Stimulated activated CD8-positive, alpha-beta memory T cell treated with anti-CD3 and anti-CD28 coated beads, Interleukin-2, amount 100 ng/mL, for 48 hours (primary cell): ENCODE results near the gene CYP1A1.
A peak's percentile ranks its signal among the peaks of the same experiment; 100 is the strongest.
"Not testable (repeated sequence)": the region's sequence is repeated elsewhere in the genome, so short reads cannot be mapped to it uniquely, and the experiment has no call there.

Experiments
- DNase-seq, 2 donors: peaks; one replicate each; pipeline ENCODE4 v3.0.0-alpha.2; 2020; ENCODE audit warnings: low read depth in 2 of 2

CYP1A1 gene

DNA sequence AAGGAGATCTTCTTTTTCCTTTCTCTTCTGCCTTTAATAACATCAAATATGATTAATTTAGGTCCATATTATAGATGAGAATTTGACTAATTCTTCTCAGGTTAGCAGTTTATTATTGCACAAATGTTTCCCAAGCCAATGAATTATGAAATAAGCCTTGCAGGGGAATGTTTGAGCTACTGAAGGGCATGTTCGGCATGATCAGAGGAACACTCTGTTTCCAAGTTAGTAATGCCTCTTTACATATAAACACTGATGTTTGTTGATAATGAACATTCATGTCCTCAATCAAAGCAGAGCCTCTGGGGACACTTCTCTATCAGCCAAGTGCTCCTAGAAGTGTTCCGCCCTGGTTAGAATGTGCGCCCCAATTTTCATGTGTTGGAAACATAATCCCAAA lies 10.0 kb upstream of the CYP1A1 start:
- no peak for DNase-seq

DNA sequence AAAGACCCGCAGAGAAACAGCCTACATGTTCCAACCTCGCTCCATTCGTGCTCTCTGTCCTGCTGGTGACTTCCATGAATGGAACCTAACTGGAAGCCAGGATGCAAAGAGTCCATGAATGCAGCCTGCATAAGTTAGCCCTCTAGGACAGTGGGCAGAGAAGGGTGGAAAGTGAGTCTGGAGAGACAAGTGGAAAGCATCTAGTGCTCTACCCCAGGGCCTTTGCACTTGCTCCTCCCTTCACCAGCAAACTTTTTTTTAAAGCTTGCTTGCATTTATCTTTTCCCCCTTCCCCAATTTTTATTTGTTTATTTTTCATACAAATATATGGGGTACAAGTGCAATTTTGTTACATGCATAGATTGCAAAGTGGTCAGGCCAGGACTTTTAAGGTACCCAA lies 7.9 kb upstream of the CYP1A1 start:
- DNase-seq, result no peak

DNA sequence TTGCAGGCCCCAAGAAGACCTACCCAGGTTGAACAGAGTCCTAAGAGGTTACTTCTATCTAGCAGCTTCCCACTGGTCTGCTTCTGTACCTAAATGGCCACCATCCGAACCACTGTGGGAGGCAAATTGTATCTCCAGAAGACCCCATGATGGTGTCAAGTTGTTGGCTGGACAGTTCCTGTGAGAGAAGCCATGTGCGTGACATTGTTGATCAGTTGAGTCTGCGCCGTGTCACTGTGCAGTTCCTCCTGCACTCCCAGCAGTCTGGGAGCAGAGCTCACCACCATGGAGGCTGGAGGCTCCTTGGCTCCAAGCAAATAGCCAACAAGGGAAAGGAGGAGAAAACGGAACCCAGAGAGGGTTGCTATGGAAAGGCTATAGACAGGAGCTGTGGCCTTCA lies 7.5 kb upstream of the CYP1A1 start:
- DNase-seq, result no peak

DNA sequence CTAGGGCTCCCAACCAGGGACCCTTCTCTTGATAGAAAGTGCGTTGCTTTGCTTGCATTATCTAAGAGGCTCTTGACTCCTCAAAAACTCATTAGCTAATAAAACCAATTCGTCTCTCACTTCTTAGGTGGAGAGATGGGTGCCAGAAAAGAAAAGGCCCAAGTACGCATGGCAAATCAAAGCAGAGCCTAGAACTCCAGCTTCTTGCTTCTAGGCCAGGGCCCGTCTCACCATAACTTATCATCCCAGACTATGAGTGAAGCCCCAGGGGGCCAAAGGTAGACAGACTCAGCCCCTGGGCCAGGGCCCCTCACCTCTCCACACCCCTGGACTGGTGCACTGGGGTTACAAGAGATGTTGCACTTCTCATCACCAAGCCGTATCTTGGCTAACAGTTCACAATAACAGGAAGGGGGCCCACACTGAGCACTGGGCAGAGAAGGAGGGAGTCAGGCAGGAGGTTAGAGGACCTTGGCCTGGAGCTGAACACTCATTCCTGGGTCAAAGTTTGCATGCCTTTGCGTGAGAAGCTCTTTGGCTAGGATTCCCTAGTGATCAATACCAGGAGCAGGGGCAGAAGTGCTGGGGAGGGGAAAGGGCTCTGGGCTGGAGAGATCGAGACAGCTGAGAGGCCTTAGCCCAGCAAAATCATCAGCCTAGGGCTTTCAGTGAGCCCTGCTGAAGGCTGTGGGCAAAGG lies 5.4 kb upstream of the CYP1A1 start:
- no peak for DNase-seq

DNA sequence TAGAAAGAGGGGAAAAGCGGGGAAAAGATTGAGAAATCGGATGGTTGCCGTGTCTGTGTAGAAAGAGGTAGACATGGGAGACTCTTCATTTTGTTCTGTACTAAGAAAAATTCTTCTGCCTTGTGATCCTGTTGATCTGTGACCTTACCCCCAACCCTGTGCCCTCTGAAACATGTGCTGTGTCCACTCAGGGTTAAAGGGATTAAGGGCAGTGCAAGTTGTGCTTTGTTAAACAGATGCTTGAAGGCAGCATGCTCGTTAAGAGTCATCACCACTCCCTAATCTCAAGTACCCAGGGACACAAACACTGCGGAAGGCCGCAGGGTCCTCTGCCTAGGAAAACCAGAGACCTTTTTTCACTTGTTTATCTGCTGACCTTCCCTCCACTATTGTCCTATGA lies 4.0 kb upstream of the CYP1A1 start:
- DNase-seq, result not testable (repeated sequence)

DNA sequence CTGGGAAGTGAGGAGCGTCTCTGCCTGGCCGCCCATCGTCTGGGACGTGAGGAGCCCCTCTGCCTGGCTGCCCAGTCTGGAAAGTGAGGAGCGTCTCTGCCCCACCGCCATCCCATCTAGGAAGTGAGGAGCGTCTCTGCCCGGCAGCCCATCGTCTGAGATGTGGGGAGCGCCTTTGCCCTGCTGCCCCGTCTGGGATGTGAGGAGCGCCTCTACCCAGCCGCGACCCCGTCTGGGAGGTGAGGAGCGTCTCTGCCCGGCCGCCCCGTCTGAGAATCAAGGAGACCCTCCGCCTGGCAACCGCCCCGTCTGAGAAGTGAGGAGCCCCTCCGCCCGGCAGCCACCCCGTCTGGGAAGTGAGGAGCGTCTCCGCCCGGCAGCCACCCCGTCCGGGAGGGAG lies 3.4 kb upstream of the CYP1A1 start:
- DNase-seq, result not testable (repeated sequence)

DNA sequence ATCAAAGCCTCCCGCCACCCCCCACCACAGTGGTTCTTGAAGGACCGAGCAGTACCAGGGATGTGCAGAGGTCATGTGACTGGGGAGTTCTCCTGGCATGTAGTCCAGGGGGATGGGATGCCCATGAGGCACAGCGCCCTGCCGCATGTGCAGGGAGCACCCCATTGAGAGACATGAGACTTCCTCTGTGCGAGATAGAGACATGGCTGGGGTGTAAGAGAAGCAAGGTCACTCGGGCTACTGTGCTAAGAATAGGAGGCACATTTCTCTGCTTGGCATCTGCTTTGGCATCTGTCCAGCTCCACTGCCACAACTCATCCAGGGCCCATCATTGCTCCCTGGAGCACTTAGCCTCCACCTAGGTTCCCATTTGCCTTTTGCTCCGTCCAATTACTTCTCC lies 2.4 kb upstream of the CYP1A1 start:
- no peak for DNase-seq

DNA sequence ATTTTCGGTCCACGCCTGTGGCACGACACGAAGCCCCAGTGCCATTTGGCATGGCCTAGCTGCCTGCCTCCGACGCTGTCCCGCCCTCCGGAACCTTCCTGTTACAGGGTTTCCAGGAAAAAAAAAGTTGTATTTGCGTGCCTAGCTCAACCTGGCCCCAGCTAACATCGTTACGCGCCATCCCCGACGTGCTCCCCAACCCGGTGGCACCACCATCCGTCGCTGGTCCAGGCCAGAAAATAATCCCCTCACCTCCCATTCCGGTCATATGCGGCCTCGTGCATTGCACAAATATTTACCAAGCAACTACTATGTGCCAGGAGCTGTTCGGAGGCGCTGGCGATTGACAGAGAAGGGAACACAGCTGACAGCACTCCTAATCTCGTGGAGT lies 1.4 kb upstream of the CYP1A1 start:
- DNase-seq, result no peak

DNA sequence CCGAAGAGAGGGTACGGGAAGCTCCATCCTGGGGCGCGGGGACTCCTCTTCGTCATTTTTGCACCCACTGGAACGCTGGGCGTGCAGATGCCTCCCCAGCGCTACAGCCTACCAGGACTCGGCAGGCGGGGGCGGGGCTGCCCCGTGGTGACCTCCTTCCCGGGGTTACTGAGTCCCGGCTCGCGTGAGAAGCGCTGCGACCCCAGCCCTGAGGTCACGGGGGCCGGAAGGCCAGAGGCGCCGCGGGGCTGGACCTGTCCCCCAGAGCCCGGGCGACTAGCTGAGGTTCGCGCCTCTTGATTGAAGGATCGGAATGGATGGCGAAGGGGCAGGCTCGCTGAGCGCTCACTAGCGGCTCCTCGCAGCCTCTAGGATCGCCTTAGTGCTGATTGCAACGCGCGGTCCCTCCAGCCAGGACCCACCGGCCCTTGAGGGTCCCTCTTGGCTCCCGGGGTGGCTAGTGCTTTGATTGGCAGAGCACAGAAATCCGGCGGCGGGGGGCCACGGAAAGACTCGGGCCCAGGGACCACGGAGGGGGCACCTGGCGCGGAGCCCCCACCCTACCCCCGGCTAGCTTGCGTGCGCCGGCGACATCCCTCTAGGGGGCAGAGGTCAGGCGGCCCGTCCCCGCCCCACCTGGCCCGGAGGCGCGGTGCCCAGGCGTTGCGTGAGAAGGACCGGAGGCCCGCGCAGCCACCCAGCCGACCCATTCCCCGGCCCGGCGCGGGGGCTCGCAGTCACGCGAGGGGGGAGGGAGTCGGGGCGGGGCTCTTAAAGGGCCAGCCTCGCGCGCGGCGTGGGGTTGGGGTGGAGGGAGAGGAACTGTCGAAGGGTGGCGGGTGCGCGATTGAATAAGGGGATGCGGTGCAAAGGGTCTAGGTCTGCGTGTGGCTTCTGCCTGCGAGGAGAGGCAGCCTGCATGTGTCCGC lies 781 bp upstream of the CYP1A1 start:
- DNase-seq, result peak; percentile 45 to 46

DNA sequence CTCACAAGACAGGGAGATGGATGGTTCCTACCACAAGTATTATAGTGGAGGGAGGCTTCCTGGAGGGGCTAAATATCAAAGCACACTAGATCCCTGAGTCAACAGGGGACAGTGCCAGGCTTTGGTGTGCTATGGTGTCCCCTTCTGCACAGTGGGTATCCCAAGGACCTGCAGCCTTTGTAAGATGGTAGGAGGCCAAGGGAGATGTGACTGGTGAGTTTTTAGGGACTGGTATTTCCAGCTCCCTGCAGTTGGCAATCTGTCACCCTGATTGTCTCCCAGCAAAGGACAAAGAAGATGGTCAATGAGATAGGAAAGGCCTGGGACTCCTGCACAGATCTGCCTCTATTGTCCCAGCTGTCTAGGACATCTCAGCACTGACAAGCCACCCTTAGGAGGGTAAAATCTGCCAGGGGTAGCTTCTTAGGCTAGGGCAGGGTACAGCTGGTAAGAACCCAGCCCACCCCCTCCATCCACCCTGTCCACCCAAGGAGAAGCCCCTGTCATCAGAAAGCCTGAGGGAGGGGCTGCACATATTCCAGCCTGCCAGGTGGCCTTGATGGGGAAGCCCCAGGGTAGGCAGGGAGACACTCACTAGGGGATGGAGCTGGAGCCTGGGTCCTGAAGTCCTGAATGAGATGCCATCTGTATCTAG lies 631 bp downstream of the CYP1A1 start:
- no peak for DNase-seq

DNA sequence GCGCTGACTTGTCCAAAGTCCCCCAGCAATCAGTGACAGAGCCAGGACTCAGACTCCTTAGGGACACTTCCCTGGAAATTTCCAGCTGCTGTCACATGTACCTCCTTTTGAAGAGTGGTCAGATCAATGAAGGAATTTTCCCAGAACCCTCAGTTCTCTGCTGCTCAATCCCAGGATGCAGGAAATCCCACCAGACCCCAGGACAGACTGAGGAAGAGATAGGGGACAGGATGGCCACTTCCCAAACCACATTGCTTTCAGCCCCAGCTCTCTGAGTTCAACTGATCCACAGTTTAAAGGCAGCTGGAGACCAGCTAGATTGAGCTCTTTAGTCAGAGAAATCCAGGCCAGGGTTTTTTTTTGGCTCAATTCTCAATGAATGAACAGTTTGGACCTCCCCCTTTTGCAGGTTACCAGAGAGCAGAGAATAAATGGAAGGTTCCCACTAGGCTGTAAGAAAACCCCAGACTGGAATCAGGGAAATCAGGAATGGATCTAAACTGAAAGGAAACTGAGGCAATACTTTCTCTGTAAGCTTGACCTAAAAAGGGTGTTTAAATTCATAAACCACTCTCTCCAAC lies 1.5 kb downstream of the CYP1A1 start:
- DNase-seq, result no peak

DNA sequence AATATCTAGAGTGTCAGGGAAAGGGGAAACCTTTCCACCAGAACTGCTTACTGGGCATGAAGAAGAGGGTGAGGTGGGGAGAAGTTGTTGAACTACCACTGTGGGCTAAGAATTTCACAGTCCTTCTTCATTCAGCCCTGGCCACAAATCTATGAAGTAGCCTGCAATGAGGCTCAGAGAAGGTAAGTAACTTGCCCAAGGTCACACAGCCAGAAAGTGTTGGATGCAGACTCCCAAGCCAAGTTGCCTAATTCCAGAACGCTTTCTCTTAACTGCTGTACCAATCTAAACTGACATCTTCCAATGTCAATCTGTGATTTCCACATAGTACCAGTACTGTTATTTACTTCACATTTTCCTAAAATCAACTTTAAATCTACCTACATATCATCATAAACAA lies 2.1 kb downstream of the CYP1A1 start:
- DNase-seq, result no peak

DNA sequence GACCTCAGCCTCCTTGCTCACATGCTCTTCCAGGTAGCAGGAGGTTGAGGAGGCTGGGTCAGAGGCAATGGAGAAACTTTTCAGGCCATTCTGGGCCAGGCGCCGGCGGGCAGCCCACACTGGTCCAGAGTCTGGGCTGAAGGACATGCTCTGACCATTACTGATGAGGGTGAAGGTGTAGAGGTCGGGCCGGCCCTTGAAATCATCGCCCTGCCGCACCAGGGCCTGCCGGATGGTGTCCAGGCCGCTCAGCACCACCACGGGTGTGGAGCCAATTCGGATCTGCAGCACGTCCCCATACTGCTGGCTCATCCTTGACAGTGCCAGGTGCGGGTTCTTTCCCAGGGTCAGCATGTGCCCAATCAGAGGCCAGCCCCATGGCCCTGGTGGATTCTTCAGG lies 2.7 kb downstream of the CYP1A1 start:
- no peak for DNase-seq

DNA sequence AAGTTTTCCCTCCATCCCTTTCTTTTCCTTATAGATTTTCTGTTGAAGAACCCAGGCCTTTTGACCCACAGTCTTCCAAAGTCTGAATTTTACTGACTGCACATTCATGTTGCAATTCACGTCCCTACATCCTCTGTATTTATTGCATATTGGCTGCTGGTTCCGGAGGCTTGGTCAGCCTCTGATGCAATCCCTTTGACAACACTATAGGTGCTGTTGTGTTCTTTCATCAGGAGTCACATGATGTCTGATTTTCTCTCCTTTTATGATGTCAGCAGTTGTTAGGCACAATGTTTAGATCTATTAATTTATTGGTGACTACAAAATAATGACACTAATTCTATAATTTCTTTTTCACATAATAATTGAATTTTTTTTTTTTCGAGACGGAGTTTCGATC lies 8.7 kb downstream of the CYP1A1 start:
- no peak for DNase-seq

DNA sequence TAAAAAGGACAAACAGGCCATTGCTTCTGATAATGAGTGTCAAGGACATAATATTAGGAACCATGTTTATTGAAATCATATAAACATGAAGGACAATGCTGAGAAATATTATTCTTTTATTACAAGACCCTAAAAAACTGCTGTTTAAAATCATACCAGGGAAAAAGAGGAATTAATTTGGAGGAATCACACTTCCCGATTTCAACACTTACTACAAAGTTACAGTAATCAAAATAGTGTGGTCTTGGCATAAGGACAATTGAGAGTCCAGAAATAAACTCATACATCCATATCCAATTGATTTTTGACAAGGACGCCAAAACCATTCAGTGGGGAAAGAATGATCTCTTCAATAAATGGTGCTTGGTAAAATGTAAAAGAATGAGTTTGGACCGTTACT lies 13.0 kb downstream of the CYP1A1 start:
- DNase-seq, result no peak

DNA sequence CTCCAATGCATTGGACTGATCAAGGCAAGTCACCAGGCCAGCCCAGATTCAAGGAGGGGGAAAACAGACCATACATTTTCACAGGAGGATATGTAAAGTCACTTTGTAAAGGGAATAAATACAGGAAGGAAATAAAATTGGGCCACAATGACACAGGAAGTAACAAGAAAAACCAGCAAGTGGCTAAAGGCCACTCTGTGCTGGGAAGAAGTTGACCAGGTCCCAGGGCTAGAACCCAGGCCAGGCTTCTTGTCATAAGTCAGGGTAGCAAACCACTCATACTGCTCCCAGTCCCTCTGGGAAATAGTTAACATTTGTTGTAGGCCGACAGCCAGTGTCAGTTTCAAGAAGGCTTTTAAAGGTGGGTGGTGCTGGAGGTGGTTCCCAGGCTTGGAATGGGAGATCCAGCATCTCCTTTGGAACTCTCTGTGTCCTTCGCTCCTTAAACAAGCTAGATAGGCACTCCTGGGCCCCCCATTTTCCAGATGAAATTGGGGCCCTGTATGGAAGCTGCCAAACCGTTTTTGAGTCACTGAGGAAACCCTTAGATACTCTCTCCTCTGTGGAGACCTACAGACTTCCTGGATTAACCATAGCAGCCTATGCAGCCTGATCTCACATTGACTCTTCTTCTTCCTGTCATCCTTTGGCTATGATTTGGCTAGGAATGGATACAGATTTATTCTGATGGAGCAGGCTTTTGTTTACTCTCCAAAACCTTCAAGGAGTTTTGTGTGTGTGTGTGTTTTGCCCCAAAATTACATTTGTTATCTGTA lies 14.8 kb downstream of the CYP1A1 start:
- no peak for DNase-seq

DNA sequence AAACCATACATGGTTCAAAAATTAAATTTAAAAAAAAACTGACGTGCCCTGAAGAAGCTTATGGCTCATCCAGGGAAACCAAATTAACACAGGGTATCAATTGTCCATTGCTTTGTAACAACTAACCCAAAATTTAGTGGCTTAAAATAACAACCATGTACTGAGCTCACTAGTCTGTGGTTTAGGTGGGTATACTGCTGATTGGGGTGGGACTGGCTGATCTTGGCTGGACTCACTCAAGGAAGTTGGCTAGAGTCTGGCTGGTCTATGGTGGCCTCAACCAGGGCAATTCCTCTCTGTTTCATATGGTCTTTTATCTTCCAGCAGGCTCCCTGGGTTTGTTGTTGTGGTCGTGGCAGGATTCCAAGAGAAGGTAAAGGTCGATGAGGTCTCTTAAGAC lies 15.4 kb downstream of the CYP1A1 start:
- no peak for DNase-seq

DNA sequence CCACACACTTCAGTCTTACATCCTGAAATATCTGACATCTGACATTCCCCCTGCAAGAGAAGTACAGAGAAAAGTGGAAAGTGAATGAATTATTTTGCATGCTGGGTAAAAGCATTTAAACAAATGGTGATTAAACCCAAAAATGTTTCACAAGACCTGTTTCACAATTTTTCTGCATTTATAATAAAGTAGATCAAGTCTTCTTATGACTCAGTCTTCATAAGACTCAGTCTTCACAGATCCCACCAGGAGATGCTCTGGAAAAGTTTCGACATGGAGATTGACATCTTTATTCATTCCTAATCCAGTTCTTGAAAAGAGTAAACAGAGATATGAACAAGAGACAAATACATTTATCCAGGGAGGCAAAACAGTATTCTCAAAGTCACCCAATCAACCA lies 16.3 kb downstream of the CYP1A1 start:
- DNase-seq, result no peak

DNA sequence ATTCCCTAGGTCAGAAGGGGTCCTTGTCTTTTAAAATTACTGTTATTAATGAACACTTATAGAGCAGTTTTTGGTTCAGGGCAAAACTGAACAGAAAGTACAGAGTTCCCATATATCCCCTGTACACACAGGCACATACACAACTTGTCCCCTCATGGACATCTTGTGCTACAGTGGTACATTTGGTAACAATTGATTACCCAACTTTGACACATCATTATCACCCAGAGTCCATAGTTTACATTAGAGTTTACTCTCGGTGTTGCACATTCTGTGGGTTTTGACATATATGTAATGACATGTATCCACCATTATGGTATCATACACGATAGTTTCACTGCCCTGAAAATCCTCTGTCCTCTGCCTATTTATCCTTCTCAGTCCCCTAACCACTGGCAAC lies 28.5 kb downstream of the CYP1A1 start:
- no peak for DNase-seq

DNA sequence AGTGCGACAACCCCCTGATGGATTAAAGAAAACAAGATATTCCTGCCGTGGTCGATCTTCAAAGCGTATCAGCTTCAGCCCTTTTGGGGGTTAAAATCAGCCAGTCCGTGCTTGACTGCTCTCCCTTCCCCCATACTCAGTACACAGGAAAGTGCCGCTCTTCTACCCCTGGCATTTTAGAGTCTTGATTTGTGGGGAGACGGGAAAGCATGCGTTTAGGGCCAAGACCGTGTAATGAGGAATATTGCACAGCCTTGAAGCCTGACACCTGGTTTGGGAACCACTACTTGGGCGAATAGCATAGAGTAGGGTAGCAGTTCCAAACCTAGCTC lies 29.0 kb downstream of the CYP1A1 start:
- DNase-seq, result no peak

DNA sequence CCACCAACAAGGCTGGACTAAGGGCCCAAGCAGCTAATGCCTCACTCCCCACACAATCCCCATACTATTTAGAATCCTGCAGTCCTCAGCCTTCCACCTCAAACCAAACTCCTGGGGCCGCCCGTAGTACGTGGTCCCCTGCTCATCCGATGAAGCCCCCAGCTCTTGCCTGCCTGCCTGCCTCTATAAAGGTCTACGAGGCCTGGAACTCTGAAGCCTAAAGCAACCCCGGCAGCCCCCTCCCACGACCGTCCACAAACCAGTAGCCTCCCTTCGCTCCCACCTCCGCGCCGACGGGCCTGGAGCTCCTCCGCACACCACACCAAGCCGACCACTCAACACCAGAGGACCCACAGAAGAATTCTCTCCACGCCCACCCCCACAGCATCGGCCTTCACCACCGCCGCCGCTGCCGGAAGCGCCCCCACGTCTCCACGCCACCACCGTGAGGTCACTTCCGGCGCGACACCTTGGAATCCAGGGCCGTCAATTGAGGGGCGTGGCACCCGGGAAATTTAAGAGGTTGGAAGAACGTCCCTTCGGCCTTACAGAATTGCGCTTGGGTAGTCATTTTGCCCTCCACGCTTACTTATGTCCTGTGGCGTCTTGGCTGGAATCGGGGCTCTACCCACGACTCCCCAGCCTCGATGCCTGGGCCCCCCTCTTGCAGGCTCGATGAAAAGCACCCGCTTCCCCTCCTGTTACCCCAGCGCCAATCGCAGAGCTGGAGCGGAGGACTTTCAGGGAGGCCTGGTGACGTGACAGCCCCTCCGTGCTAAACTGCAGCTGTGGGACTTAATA lies 29.5 kb downstream of the CYP1A1 start, which contains the start of gene EDC3:
EDC3 (minus strand) TSS at position 428 of the 801 bp plus-strand sequence. CDS start 20,900 bp downstream, outside the sequence.
- peak; percentile 85 to 87 for DNase-seq
